ENCODE results near the gene SH2D6.
"Not testable (repeated sequence)": the region's sequence is repeated elsewhere in the genome, so short reads cannot be mapped to it uniquely, and the experiment has no call there.

The SH2D6 gene

DNA sequence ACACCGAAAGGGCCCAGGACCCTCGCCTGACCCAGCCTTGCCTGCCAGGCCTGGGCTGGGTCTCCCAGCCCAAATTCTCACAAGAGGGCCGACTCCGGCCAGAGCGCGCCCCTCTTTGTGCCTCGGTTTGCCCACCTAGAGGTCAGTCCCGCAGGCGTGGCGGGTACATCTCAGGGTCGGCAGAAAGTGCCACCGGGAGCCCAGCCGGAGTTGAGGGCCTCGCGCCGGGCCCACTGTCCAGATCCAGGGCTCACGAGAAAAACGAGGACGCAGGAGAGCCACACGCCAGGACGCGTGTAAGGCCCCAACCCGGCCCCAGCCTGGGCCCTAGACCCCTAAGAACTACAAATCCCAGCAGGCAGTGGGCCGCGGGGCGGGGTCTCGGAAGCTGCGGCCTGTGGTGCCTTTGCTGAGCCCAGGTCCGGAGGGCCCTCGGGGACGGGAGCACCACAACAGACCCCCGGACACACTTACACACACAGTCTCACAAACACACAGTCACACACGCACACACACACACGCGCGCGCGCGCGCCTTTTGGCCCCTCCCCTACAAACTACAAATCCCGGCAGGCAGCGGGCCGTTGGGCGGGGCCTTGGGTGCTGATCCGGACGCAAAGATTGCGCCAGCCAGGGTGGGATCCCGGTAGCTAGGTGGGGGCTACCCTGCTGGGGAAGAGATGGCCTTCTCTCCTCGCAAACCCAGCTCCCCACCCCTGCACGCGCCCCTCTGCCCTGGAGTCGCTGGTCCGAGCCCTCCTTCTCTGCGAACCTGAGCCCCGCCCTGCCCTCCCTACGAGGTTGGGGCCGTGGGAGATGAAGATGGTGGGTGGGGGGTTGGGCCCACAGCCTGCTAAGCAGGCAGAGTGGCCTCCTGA is at the start of gene SH2D6:
TSS of gene SH2D6 (plus strand) at position 583 of the 877 bp plus-strand sequence. CDS start 10,752 bp downstream, outside the sequence.
- peak; percentile 63 for DNase-seq

DNA sequence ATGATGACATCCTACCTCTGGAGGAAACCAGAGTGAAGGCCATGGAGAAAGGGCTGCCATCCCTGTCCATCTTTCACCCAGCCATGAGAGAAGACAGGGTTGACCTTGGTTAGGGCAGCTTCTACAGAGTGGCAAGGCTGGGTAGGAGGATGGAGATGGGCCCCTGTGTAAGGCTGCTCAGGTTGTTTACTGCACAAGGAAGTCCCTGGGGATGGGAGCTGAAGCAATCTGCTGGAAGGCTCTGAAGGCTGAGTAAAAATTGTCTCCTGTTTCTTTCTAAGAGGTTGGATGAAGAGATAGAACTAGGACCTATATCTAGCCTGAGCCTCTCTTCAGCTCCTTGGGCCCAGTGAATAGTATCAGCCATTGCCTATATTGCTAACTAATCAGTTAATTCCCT is 49.6 kb upstream of the SH2D6 start:
- no peak for DNase-seq

GRCh38 chr2:85369500-85369899 is 49.0 kb upstream of the SH2D6 start:
- DNase-seq, result no peak

DNA sequence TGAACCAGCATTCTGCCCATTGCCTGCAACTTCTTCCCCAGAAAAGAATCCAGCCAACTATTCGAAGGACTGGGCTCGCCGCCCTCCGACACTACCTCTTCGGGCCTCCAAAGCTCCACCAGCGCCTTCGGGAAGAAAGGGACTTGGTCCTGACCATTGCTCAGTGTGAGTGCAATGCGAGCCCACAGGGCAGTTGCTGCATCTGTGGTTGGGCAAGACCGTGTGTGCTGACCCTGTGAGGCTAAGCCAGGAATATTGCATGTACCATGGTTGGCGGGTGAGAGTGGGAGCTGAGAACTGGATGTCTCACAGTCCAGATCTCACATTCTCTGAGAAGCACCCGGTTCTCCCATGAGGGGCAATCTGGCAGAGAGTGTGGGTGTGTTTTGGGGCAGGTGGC is 47.5 kb upstream of the SH2D6 start:
- DNase-seq, result no peak

- DNase-seq, result no peak
Measured at GRCh38 chr2:85376291-85377065, 42.0 kb upstream of the SH2D6 start.

GRCh38 chr2:85377083-85377482 is 41.4 kb upstream of the SH2D6 start:
- no peak for DNase-seq

DNA sequence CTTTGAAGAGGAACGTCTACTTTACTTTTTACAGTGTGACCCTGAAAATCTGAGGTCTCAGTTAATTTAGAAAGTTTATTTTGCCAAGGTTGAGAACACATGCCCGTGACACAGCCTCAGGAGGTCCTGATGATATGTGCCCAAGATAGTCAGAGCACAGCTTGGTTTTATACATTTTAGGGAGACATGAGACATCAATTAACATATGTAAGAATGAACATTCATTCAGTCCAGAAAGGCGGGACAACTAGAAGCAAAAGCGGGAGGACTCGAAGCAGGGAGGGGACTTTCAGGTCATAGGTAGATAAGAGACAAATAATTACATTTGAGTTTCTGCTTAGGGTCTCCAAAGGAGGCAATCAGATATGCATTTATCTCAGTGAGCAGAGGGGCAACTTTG is 40.3 kb upstream of the SH2D6 start:
- no peak for DNase-seq

- no peak for DNase-seq
Measured at GRCh38 chr2:85380048-85380447, 38.5 kb upstream of the SH2D6 start.

DNA sequence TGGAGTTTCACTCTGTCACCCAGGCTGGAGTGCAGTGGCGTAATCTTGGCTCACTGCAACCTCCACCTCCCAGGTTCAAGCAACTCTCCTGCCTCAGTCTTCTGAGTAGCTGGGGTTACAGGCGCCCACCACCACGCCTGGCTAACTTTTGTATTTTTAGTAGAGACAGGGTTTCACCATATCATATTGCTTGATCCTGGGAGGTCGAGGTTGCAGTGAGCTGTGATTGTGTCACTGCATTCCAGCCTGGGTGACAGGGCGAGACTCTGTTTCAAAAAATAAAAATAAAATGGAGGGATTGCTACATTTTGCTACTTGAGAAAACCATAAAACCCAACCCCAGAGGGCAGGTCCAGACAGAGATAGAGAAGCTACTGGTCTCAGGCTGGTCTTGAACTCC is 35.4 kb upstream of the SH2D6 start:
- DNase-seq, result not testable (repeated sequence)

GRCh38 chr2:85383850-85384249 is 34.7 kb upstream of the SH2D6 start:
- no peak for DNase-seq

- no peak for DNase-seq
Measured at GRCh38 chr2:85385746-85386145, 32.8 kb upstream of the SH2D6 start.

DNA sequence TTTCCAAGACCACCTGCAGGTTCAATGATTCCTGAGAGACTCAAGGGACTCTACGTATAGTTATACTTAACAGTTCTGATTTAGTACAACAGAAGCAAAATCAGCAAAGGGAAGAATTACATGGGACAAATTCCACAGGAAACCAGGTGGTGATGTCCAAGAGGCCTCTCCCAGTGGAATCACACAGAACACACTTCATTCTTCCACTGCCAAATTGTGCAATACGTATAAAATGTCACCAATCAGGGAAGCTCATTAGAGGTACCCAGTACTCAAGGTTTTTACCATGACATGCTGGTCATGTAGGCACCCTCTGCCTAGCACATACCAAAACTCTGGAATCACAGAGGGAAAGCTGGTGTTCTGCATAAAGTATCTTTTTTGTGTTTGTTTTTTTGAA is 30.8 kb upstream of the SH2D6 start:
- DNase-seq, result no peak

GRCh38 chr2:85388878-85389538 is 29.5 kb upstream of the SH2D6 start:
- DNase-seq, result no peak

DNA sequence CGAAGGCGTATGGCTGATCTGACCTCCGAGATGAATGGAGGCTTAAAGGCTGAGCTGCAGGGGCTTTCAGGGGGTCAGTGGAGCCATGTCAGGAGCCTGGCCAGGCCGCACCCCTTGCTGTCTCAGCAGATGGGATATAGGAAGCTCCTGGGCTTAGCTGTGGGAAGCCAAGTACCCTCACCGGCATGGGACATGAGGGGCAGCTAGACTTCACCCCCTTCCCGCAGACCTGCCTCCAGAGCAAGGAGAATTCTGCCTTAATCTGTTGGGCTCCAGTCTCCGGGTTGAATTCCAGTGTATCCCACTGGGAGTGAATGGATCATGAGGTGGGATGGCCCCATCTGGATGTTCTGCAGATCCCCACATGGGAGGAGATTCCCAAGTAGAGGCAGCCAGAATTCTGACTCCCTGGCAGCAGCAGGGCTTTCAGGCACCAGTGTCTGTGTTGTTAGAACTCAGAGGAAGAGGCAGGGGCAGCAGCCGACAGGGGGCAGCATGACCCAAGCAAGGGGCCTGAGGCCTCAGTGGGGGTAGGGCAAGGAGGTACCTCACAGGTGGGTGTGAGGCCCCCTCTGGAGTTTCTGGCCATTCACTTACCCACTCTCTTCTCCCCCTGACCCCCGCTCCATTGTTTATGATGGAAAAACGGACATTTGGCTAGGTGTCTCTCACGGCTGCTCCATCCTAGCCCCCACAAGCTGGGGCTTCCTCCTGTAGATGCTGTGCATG is 27.4 kb upstream of the SH2D6 start:
- peak; percentile 6 for DNase-seq

GRCh38 chr2:85393836-85394235 is 24.7 kb upstream of the SH2D6 start:
- no peak for DNase-seq

GRCh38 chr2:85394261-85394681 is 24.2 kb upstream of the SH2D6 start:
- peak; percentile 57 for DNase-seq

DNA sequence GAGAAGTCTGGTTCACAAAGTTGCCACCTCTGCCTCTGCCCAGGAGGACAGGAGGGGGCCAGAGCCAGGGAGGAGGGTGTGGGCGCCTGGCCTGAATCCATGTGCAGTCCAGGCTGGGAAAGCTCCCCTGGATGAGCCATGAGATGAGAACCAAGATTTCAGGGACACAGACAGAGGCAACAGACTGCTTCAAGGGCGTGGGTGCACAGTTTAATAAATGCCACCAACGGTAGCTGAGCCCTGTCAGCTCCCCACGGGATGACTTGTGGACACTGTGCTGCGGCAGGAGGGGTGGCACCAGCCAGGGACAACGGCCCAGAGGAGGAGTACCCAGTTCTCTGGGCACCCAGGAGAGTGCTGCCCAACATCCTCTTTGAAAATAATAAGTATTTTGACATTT is 23.5 kb upstream of the SH2D6 start:
- peak; percentile 28 for DNase-seq

- DNase-seq, result no peak
Measured at GRCh38 chr2:85395912-85396475, 22.5 kb upstream of the SH2D6 start.

DNA sequence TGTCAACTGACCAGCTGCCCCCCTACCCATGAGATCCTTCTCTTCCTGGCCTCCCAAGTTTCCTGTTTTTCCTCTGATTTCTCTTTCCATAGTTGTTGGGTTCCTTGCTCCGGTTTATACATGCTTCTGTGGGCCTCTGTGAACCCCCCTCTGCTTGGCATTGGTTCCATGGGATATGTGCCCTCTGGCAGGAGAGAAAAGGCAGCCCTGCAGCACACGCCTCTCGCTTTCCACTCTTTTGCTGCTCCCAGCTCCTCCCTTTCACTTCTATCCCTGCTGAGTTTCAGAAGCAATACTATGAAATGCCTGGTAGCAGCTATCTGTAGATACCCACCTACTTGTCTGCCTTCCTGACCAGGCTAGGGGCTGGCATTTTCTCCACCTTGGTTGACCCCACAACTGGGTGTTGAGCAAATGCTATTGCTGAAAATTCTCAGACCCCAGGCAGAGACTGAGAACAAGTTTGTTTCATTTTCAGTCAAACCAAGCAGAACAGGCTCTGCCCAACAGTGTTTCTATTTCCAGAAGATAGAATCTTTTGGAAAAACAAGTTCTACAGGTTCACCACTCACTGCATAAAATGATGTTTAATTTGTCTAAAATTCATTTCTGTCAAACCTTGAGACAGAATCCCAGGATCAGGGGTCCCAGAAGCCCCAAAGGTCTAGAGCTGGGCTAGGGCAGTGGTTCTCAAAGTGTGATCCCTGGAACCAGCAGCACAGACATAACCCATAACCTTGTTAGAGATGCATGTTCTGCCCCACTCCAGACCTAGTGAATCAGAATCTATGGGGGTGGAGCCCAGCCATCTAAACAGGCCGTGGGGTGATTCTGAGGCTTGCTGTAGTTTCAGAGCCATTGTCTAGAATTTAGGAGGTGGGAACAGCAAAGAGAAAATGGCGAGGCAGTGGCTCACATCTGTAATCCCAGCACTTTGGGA is 21.7 kb upstream of the SH2D6 start:
- no peak for DNase-seq

DNA sequence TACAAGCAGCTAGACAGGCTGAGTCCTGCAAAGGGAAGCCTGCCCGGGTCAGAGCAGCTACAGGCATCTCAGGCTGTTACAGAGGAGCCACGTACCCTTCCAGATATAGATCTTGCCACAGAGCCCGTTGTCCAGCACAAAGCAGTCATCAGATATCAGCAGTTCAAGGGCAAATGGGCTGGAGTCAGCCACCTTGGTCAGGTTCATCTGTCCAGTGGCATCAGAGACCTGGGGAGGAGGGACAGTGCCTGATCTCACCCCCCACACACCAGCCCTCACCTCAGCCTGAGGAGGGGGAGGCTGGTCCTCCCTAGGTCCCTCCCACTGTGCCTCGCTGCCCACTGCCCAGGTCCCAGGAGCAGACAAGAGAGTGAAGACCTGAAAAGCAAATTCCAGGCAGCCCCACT is 20.6 kb upstream of the SH2D6 start:
- DNase-seq, result no peak
